Measurements from ENCODE around the gene BMERB1.

DNA sequence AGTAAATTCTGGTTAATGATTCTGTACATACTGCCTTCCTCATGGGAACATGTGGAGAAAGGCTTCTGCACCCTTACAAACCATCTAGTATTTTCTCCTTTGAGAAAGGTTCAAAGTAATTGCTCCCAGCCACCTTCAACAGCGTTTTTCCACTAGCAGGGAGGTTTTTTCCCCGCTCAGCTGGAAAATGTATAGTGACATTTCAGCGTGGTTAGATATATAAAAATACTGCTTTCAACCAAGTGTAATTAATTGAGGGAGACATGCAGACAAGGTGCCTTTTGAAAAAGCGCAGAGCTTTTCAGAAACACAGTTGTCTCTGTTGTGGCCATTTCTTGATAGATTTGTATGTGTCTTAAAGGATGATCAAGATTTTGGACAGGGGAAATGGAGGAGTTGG lies 5.1 kb downstream of the BMERB1 start:
- TF ChIP-seq TAF1 (conservative IDR thresholded peaks at IDR 0.05): no peak
- TF ChIP-seq, protein P1, sequence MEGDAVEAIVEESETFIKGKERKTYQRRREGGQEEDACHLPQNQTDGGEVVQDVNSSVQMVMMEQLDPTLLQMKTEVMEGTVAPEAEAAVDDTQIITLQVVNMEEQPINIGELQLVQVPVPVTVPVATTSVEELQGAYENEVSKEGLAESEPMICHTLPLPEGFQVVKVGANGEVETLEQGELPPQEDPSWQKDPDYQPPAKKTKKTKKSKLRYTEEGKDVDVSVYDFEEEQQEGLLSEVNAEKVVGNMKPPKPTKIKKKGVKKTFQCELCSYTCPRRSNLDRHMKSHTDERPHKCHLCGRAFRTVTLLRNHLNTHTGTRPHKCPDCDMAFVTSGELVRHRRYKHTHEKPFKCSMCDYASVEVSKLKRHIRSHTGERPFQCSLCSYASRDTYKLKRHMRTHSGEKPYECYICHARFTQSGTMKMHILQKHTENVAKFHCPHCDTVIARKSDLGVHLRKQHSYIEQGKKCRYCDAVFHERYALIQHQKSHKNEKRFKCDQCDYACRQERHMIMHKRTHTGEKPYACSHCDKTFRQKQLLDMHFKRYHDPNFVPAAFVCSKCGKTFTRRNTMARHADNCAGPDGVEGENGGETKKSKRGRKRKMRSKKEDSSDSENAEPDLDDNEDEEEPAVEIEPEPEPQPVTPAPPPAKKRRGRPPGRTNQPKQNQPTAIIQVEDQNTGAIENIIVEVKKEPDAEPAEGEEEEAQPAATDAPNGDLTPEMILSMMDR (IDR thresholded peaks at IDR 0.05; ENCODE audit: low read depth, low read length, missing input control): no peak
- TF ChIP-seq MAX (IDR thresholded peaks at IDR 0.05): no peak
